Measurements from ENCODE around the gene ARHGEF4. TPM values are rescaled to one million over a fixed set of nuclear protein-coding genes. Genes with fewer than 3 reads are reported as not detected.

Gene ARHGEF4
- total RNA-seq, 1 donor from 2014 or later = 2.6 TPM

- DNase-seq (ENCODE audit: extremely low spot score, unreplicated experiment) = no peak
- H3K9me3 Mint-ChIP-seq (ENCODE audit: unreplicated experiment) = no peaks in the 10 kb centered on the region
- no peak for TF ChIP-seq CTCF (IDR thresholded peaks at IDR 0.05)
- no peak overlapping the region for H3K4me3 Mint-ChIP-seq (ENCODE audit: unreplicated experiment)
- no peak overlapping the region for H3K27ac Mint-ChIP-seq (ENCODE audit: unreplicated experiment)
- peaks cover 5% of the 10 kb centered on the region for H3K27me3 Mint-ChIP-seq (ENCODE audit: unreplicated experiment)
- peaks cover 5% of the 10 kb centered on the region for H3K4me1 Mint-ChIP-seq (ENCODE audit: unreplicated experiment)
- H3K36me3 Mint-ChIP-seq (ENCODE audit: unreplicated experiment) = no peaks in the 10 kb centered on the region
Measured at GRCh38 chr2:130824492-130825061, 12.1 kb upstream of the ARHGEF4 start.

DNA sequence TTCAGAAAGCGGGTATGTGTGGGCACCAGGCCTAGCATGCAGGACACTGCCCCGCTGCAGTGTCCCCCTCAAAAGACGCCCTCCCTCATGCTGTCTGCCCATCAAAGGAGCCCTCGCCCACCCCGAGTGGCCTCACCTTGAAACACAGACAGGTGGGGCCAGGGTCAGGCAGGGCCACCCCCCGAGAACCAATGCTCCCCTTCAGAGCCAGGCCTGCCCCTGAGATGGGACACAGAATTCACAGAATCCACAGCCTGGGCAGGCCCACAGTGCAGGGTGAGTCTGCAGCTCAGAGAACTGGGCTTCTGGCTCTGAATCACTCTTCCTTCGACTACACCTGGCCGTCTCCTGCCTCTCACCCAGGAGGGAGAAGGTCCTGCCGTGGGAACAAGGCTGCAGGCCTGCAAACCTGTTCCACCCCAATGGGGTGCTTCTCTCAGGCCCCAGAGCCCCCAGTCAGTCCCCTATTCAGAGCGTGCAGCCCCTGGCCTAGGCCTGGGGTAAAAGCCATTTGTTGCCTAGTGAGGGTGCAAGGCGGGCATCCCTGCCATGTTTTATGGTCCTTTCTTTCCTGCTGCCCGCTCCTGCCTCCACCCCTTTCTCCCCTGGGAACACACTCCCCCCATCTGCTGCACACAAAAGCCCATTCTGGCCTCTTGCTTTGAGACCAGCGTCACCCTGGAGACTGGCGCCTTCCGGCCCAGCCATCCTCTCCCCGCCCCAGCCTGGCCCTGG lies 11.3 kb upstream of the ARHGEF4 start:
- no peak overlapping the region for H3K4me3 Mint-ChIP-seq (ENCODE audit: unreplicated experiment)
- H3K4me1 Mint-ChIP-seq (ENCODE audit: unreplicated experiment) = peaks cover 4% of the 10 kb centered on the region
- no peak for TF ChIP-seq CTCF (IDR thresholded peaks at IDR 0.05)
- H3K27me3 Mint-ChIP-seq (ENCODE audit: unreplicated experiment) = peaks cover 5% of the 10 kb centered on the region
- no peak overlapping the region for H3K27ac Mint-ChIP-seq (ENCODE audit: unreplicated experiment)
- H3K36me3 Mint-ChIP-seq (ENCODE audit: unreplicated experiment) = no peaks in the 10 kb centered on the region
- DNase-seq (ENCODE audit: extremely low spot score, unreplicated experiment) = no peak
- H3K9me3 Mint-ChIP-seq (ENCODE audit: unreplicated experiment) = no peaks in the 10 kb centered on the region

- H3K36me3 Mint-ChIP-seq (ENCODE audit: unreplicated experiment) = no peaks in the 10 kb centered on the region
- H3K27me3 Mint-ChIP-seq (ENCODE audit: unreplicated experiment) = peaks cover 8% of the 10 kb centered on the region
- no peak for DNase-seq (ENCODE audit: extremely low spot score, unreplicated experiment)
- H3K9me3 Mint-ChIP-seq (ENCODE audit: unreplicated experiment) = no peaks in the 10 kb centered on the region
- no peak for TF ChIP-seq CTCF (IDR thresholded peaks at IDR 0.05)
- H3K4me3 Mint-ChIP-seq (ENCODE audit: unreplicated experiment) = no peak overlapping the region
- peaks cover 4% of the 10 kb centered on the region for H3K4me1 Mint-ChIP-seq (ENCODE audit: unreplicated experiment)
- H3K27ac Mint-ChIP-seq (ENCODE audit: unreplicated experiment) = no peak overlapping the region
Measured at GRCh38 chr2:130825966-130826253, 10.8 kb upstream of the ARHGEF4 start.

- no peaks in the 10 kb centered on the region for H3K9me3 Mint-ChIP-seq (ENCODE audit: unreplicated experiment)
- no peaks in the 10 kb centered on the region for H3K36me3 Mint-ChIP-seq (ENCODE audit: unreplicated experiment)
- H3K27me3 Mint-ChIP-seq (ENCODE audit: unreplicated experiment) = peaks cover 8% of the 10 kb centered on the region
- H3K4me3 Mint-ChIP-seq (ENCODE audit: unreplicated experiment) = no peak overlapping the region
- H3K4me1 Mint-ChIP-seq (ENCODE audit: unreplicated experiment) = peaks cover 4% of the 10 kb centered on the region
- no peak for DNase-seq (ENCODE audit: extremely low spot score, unreplicated experiment)
- no peak for TF ChIP-seq CTCF (IDR thresholded peaks at IDR 0.05)
- no peak overlapping the region for H3K27ac Mint-ChIP-seq (ENCODE audit: unreplicated experiment)
Measured at GRCh38 chr2:130826419-130826818, 10.3 kb upstream of the ARHGEF4 start.

- peaks cover 4% of the 10 kb centered on the region for H3K27me3 Mint-ChIP-seq (ENCODE audit: unreplicated experiment)
- H3K36me3 Mint-ChIP-seq (ENCODE audit: unreplicated experiment) = no peaks in the 10 kb centered on the region
- no peak overlapping the region for H3K4me3 Mint-ChIP-seq (ENCODE audit: unreplicated experiment)
- DNase-seq (ENCODE audit: extremely low spot score, unreplicated experiment) = no peak
- no peaks in the 10 kb centered on the region for H3K9me3 Mint-ChIP-seq (ENCODE audit: unreplicated experiment)
- no peak overlapping the region for H3K27ac Mint-ChIP-seq (ENCODE audit: unreplicated experiment)
- TF ChIP-seq CTCF (IDR thresholded peaks at IDR 0.05) = no peak
- H3K4me1 Mint-ChIP-seq (ENCODE audit: unreplicated experiment) = peaks cover 4% of the 10 kb centered on the region
Measured at GRCh38 chr2:130826821-130827501, 9.8 kb upstream of the ARHGEF4 start.

Measured in osteocyte (in vitro differentiated cells).